GM19043 (cell line): Measurements from ENCODE around the gene MARCHF9.

Experiments
- ATAC-seq: cut with Tn5 transposase; IDR thresholded peaks from one replicate; pipeline ENCODE4 v1.9.1; 2021; ENCODE audit warnings: low read depth; ENCODE audit not compliant: unreplicated experiment

Gene MARCHF9

GRCh38 chr12:57753756-57754337, 1.1 kb upstream of the MARCHF9 start:
- no peak for ATAC-seq

GRCh38 chr12:57755194-57755453, 221 bp downstream of the MARCHF9 start:
- ATAC-seq: no peak

GRCh38 chr12:57755454-57756372, 810 bp downstream of the MARCHF9 start:
- ATAC-seq: no peak

GRCh38 chr12:57756406-57757341, 1.8 kb downstream of the MARCHF9 start:
- ATAC-seq: no peak

GRCh38 chr12:57757771-57758170, 2.9 kb downstream of the MARCHF9 start:
- ATAC-seq: no peak

GRCh38 chr12:57758552-57759359, 3.9 kb downstream of the MARCHF9 start:
- ATAC-seq: no peak

GRCh38 chr12:57759360-57759980, 4.6 kb downstream of the MARCHF9 start:
- ATAC-seq: no peak

- ATAC-seq: no peak
Observed at GRCh38 chr12:57760347-57760982, 5.6 kb downstream of the MARCHF9 start.

- no peak for ATAC-seq
Observed at GRCh38 chr12:57761391-57761998, 6.6 kb downstream of the MARCHF9 start.

GRCh38 chr12:57762463-57762862, 7.6 kb downstream of the MARCHF9 start:
- no peak for ATAC-seq

GRCh38 chr12:57763881-57764661, 9.2 kb downstream of the MARCHF9 start:
- ATAC-seq: no peak

- ATAC-seq: no peak
Observed at GRCh38 chr12:57764662-57765002, 9.7 kb downstream of the MARCHF9 start.

- ATAC-seq: peak; percentile 44
Observed at GRCh38 chr12:57765003-57765697, 10.2 kb downstream of the MARCHF9 start.

GRCh38 chr12:57765698-57766463, 11.0 kb downstream of the MARCHF9 start:
- peak; percentile 2 for ATAC-seq

- no peak for ATAC-seq
Observed at GRCh38 chr12:57766464-57767304, 11.8 kb downstream of the MARCHF9 start, which contains the start of gene CYP27B1. CYP27B1 (minus strand) TSS chr12:57767078; CDS start chr12:57767041, 37 bp downstream.

- no peak for ATAC-seq
Observed at GRCh38 chr12:57767305-57767698, 12.4 kb downstream of the MARCHF9 start.
